Muscle layer of duodenum (tissue), 2 donors: ENCODE measurements around the gene FGF7.
"Not testable (repeated sequence)": the region's sequence is repeated elsewhere in the genome, so short reads cannot be mapped to it uniquely, and the experiment has no call there.

Experiments
- H3K27ac ChIP-seq: one replicate; pipeline ENCODE4 v1.7.0; 2013; ENCODE audit warnings: mild to moderate bottlenecking, low read length
- H3K27me3 ChIP-seq: one replicate; pipeline ENCODE4 v1.7.0; 2013; ENCODE audit warnings: low read depth, mild to moderate bottlenecking, control low read depth, low read length
- H3K36me3 ChIP-seq, 2 donors: one replicate each; pipeline ENCODE4 v1.7.0; 2013; ENCODE audit warnings: low read length in 2 of 2, control low read depth in 1 of 2, mild to moderate bottlenecking in 1 of 2; ENCODE audit not compliant: insufficient read depth in 2 of 2, control insufficient read depth in 1 of 2
- H3K4me1 ChIP-seq, 2 donors: one replicate each; pipeline ENCODE4 v1.7.0; 2013; ENCODE audit warnings: low read length in 2 of 2, mild to moderate bottlenecking in 2 of 2, control low read depth in 1 of 2, moderate library complexity in 1 of 2; ENCODE audit not compliant: insufficient read depth in 2 of 2, control insufficient read depth in 1 of 2
- H3K4me3 ChIP-seq, 2 donors: one replicate each; pipeline ENCODE4 v1.7.0; 2013; ENCODE audit warnings: low read length in 2 of 2, low read depth in 1 of 2, mild to moderate bottlenecking in 1 of 2
- H3K9me3 ChIP-seq, 2 donors: one replicate each; pipeline ENCODE4 v1.7.0; 2013; ENCODE audit warnings: low read length in 2 of 2, control low read depth in 1 of 2, mild to moderate bottlenecking in 1 of 2; ENCODE audit not compliant: control insufficient read depth in 1 of 2
- donor health status: healthy.

Gene FGF7

DNA sequence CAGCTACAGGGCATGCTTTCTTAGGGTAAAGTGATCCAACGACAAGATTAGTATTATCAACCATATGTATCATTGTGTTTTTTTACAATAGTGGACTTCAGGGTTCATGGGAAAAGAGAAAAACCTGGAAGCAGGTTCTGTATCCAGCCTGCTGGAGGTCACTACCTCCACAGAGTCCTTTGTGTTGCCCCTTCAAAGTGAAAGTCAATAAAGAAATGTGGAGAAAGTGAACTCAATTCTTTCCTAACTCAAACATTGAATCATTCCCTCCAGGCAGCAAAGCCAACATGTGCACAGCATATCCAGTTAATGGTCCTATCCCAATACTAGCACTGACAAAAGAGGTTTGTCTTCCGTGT is 45.4 kb downstream of the FGF7 start:
- Histone ChIP-seq H3K4me3 (peak overlapping the region in 1 of 2 donors; percentile 9), H3K4me1 (peaks cover 0 to 5% of the 10 kb centered on the region in 2 donors), H3K9me3 (no peaks in the 10 kb centered on the region), H3K27me3 (no peaks in the 10 kb centered on the region), H3K27ac (no peak overlapping the region), H3K36me3 (no peaks in the 10 kb centered on the region)

DNA sequence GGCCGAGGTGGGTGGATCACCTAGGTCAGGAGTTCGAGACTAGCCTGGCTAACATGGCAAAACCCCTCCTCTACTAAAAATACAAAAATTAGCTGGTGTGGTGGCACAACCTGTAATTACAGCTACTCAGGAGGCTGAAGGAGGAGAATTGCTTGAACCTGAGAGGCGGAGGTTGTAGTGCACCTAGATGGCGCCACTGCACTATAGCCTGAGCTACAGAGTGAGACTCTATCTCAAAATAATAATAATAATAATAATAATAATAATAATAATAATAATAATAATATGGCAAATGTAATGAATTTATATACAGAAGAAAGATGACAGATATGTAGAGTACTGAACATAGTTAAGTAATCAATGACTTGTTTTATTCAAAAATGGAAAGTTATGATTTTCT is 48.2 kb downstream of the FGF7 start:
- not testable (repeated sequence) for H3K27me3 ChIP-seq, H3K9me3 ChIP-seq, H3K4me1 ChIP-seq, H3K36me3 ChIP-seq, H3K27ac ChIP-seq, H3K4me3 ChIP-seq

DNA sequence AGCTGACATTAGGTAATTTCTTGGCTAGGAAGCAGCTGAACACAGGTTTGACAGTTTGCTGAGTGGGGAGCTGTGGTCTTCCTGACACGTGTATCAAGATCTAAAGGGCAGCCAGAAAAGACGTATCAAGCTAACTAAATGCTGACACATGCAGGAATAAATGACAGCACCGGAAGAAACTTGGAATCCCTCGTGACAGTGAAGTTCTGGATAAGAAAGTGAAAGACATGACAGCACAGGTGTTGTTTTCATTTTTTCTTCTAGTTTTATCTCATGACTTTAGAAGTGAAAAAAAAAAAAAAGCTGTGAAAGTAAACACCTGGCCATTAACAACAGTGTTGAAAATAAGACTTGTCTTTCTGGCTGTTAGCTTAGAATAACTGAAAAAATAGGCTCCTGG is 48.7 kb downstream of the FGF7 start:
- H3K9me3 ChIP-seq, result no peaks in the 10 kb centered on the region
- H3K4me3 ChIP-seq, result no peak overlapping the region
- H3K27ac ChIP-seq, result no peak overlapping the region
- no peaks in the 10 kb centered on the region for H3K36me3 ChIP-seq
- H3K27me3 ChIP-seq, result no peaks in the 10 kb centered on the region
- peaks cover 0 to 5% of the 10 kb centered on the region in 2 donors for H3K4me1 ChIP-seq

DNA sequence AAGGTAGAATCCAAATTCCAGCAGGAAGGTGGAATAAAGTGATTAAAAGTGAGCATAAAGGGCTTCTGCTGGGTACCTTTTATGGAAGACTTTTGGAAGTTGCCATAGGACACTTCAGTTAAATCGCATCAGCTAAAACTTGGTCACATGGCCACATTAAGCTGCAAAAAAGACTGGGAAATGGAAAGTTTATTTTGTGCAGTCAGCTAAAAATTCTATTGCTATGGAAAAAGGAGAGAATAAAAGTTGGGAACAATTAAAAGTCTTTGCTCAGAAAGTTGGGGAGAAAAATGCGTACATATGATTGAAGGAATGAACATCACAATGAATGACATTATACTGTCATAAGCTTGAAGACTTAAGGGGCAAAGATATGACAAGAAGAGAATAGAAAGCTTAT is 49.3 kb downstream of the FGF7 start:
- H3K27me3 ChIP-seq, result no peaks in the 10 kb centered on the region
- no peak overlapping the region for H3K27ac ChIP-seq
- peaks cover 0 to 5% of the 10 kb centered on the region in 2 donors for H3K4me1 ChIP-seq
- no peaks in the 10 kb centered on the region for H3K9me3 ChIP-seq
- H3K4me3 ChIP-seq, result no peak overlapping the region
- H3K36me3 ChIP-seq, result no peaks in the 10 kb centered on the region

DNA sequence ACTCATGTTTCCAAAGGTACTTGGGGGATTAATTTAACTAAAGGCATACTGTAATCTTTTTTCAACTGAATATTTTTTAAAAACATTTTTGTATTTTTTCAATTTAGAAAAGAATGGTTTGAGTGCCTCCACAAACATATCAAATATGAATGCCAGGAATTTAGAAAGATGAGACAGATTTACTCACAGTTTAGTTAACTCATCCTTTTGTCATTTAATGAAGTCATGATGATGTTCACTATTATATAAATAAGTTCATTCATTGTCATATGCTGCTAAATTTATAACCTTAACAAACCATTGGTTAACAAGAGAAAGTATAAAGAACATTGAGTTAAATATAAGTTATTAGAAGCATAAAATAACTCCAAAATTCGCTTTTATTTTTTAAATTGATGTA is 50.0 kb downstream of the FGF7 start:
- Histone ChIP-seq H3K36me3 (no peaks in the 10 kb centered on the region), H3K27ac (no peak overlapping the region), H3K27me3 (no peaks in the 10 kb centered on the region), H3K9me3 (no peaks in the 10 kb centered on the region), H3K4me1 (peaks cover 0 to 5% of the 10 kb centered on the region in 2 donors), H3K4me3 (no peak overlapping the region)

DNA sequence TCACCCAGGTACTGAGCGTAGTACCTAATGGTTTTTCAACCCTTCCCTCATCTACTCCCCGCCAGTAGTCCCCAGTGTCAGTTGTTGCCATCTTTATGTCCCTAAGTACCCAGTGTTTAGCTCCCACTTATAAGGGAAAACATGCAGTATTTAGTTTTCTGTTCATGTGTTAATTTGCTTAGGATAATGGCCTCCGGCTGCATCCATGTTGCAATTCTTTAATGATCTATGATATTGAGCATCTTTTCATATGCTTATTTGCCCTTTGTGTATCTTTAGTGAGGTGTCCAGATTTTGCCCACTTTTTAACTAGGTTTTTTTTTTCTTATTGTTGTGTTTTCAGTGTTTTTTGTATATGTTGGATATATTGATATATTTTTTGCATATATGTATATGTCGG is 55.0 kb downstream of the FGF7 start:
- H3K27ac ChIP-seq, H3K9me3 ChIP-seq, H3K4me1 ChIP-seq, H3K27me3 ChIP-seq, H3K4me3 ChIP-seq, H3K36me3 ChIP-seq: not testable (repeated sequence)

- H3K9me3 ChIP-seq, H3K27ac ChIP-seq, H3K4me1 ChIP-seq, H3K36me3 ChIP-seq, H3K27me3 ChIP-seq, H3K4me3 ChIP-seq: not testable (repeated sequence)
Observed at GRCh38 chr15:49478982-49479381, 55.9 kb downstream of the FGF7 start.

- H3K4me1 ChIP-seq, result not testable (repeated sequence)
Observed at GRCh38 chr15:49485401-49485800, 62.4 kb downstream of the FGF7 start.

GRCh38 chr15:49490966-49491365 is 67.9 kb downstream of the FGF7 start:
- Histone ChIP-seq H3K4me1 (peaks cover 0 to 11% of the 10 kb centered on the region in 2 donors), H3K9me3 (no peaks in the 10 kb centered on the region), H3K27me3 (no peaks in the 10 kb centered on the region), H3K27ac (no peak overlapping the region), H3K4me3 (no peak overlapping the region), H3K36me3 (no peaks in the 10 kb centered on the region)

More at GRCh38 chr15:49485401-49485800, 62.4 kb downstream of the FGF7 start:
- H3K27ac ChIP-seq, H3K9me3 ChIP-seq, H3K27me3 ChIP-seq, H3K36me3 ChIP-seq, H3K4me3 ChIP-seq: not testable (repeated sequence)

GRCh38 chr15:49492151-49492550 is 69.1 kb downstream of the FGF7 start:
- H3K27me3 ChIP-seq, result no peaks in the 10 kb centered on the region
- H3K4me3 ChIP-seq, result no peak overlapping the region
- H3K4me1 ChIP-seq, result peaks cover 0 to 16% of the 10 kb centered on the region in 2 donors
- no peak overlapping the region for H3K27ac ChIP-seq
- no peaks in the 10 kb centered on the region for H3K9me3 ChIP-seq
- H3K36me3 ChIP-seq, result no peaks in the 10 kb centered on the region

- Histone ChIP-seq H3K4me1 (peaks cover 0 to 16% of the 10 kb centered on the region in 2 donors), H3K36me3 (no peaks in the 10 kb centered on the region), H3K27me3 (no peaks in the 10 kb centered on the region), H3K4me3 (no peak overlapping the region), H3K27ac (no peak overlapping the region), H3K9me3 (no peaks in the 10 kb centered on the region)
Observed at GRCh38 chr15:49492830-49493229, 69.8 kb downstream of the FGF7 start.

DNA sequence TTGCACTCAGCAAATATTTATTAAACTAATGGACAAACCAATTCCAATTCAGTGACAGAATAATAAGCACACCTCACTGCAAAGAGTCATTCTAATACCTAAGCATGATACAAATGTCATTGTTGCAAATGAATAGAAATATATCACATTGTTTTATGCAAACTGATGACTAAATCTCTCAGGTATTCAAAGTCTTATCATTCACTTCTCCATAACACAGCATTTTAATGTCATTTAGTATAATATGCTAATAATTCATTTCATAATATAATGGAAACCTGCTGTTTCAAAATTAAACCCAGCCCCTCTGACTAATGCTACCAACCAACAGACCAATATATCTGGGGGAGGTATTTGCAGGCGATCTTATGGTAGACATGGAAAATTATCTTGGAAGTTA is 71.8 kb downstream of the FGF7 start:
- Histone ChIP-seq H3K36me3 (no peaks in the 10 kb centered on the region), H3K4me1 (peaks cover 0 to 16% of the 10 kb centered on the region in 2 donors), H3K27ac (no peak overlapping the region), H3K4me3 (no peak overlapping the region), H3K27me3 (no peaks in the 10 kb centered on the region), H3K9me3 (no peaks in the 10 kb centered on the region)
